SU-DHL-6 (cell line): ENCODE results near the gene CYP24A1.

Source experiments
- H2AFZ ChIP-seq: fragments of 200-600 bp; sonication (generic); 2 replicates; pipeline ENCODE4 v1.6.1; 2014; ENCODE audit warnings: low read depth, mild to moderate bottlenecking, moderate library complexity, mixed read lengths, antibody characterized with exemption, low read length; ENCODE audit not compliant: severe bottlenecking
- H3F3A ChIP-seq: fragments of 200-600 bp; shearing (Covaris generic); 2 replicates; pipeline ENCODE4 v1.6.0; 2016; ENCODE audit warnings: antibody characterized with exemption, mild to moderate bottlenecking; ENCODE audit not compliant: insufficient read depth
- H3K27ac ChIP-seq: fragments of 200-600 bp; sonication (generic); 2 replicates; pipeline ENCODE4 v1.5.1; 2016; ENCODE audit warnings: low read depth, mild to moderate bottlenecking, low read length, moderate library complexity, mixed read lengths
- H3K27me3 ChIP-seq: fragments of 200-600 bp; sonication (generic), shearing (Covaris generic); 2 replicates; pipeline ENCODE4 v1.6.0; 2014; ENCODE audit warnings: mild to moderate bottlenecking, low read length
- H3K36me3 ChIP-seq: fragments of 200-600 bp; sonication (generic); 2 replicates; pipeline ENCODE4 v1.6.1; 2014; ENCODE audit warnings: mild to moderate bottlenecking, low read length, mixed read lengths
- H3K4me2 ChIP-seq: fragments of 300-600, 200-600 bp; shearing (Covaris generic), sonication (generic); 2 replicates; pipeline ENCODE4 v1.6.0; 2014; ENCODE audit warnings: low read length, low read depth, mild to moderate bottlenecking; ENCODE audit not compliant: poor library complexity, severe bottlenecking
- H3K4me3 ChIP-seq: fragments of 200-600 bp; sonication (generic); 2 replicates; pipeline ENCODE4 v1.5.1; 2014; ENCODE audit warnings: antibody characterized with exemption, low read length, mild to moderate bottlenecking, mixed read lengths; ENCODE audit not compliant: insufficient read depth, poor library complexity, severe bottlenecking
- H3K79me2 ChIP-seq: fragments of 200-600 bp; sonication (generic); 2 replicates; pipeline ENCODE4 v1.6.1; 2014; ENCODE audit warnings: mild to moderate bottlenecking, low read length, moderate library complexity; ENCODE audit not compliant: insufficient read depth
- H3K9ac ChIP-seq: fragments of 200-600 bp; sonication (generic); 2 replicates; pipeline ENCODE4 v1.7.0; 2014; ENCODE audit warnings: mild to moderate bottlenecking, low read length
- H3K9me2 ChIP-seq: fragments of 200-600 bp; sonication (generic); replicated peaks from 2 replicates; pipeline ENCODE4 v1.6.1; 2014; ENCODE audit warnings: low read length; ENCODE audit not compliant: insufficient read depth
- H3K9me3 ChIP-seq: fragments of 200-600 bp; sonication (generic); 2 replicates; pipeline ENCODE4 v1.6.1; 2014; ENCODE audit warnings: low read length, mixed read lengths; ENCODE audit not compliant: insufficient read depth
- H4K20me1 ChIP-seq: fragments of 200-600 bp; sonication (generic); 2 replicates; pipeline ENCODE4 v1.6.1; 2014; ENCODE audit warnings: low read depth, mild to moderate bottlenecking, antibody characterized with exemption, low read length, moderate library complexity, mixed read lengths
- EZH2phosphoT487 ChIP-seq: fragments of 200-600 bp; sonication (generic), shearing (Covaris generic); conservative IDR thresholded peaks from 2 replicates; pipeline ENCODE4 v1.6.1; 2018; ENCODE audit warnings: mild to moderate bottlenecking, antibody characterized with exemption, low read length, moderate library complexity, mixed read lengths
- TF ChIP-seq, protein P1 (sequence below): fragments of 200-600 bp; sonication (generic); IDR thresholded peaks from one replicate; pipeline ENCODE4 v1.5.1; 2017; ENCODE audit warnings: antibody characterized with exemption, mild to moderate bottlenecking, low read length, moderate library complexity; ENCODE audit not compliant: insufficient read depth, poor library complexity, severe bottlenecking

The CYP24A1 gene

DNA sequence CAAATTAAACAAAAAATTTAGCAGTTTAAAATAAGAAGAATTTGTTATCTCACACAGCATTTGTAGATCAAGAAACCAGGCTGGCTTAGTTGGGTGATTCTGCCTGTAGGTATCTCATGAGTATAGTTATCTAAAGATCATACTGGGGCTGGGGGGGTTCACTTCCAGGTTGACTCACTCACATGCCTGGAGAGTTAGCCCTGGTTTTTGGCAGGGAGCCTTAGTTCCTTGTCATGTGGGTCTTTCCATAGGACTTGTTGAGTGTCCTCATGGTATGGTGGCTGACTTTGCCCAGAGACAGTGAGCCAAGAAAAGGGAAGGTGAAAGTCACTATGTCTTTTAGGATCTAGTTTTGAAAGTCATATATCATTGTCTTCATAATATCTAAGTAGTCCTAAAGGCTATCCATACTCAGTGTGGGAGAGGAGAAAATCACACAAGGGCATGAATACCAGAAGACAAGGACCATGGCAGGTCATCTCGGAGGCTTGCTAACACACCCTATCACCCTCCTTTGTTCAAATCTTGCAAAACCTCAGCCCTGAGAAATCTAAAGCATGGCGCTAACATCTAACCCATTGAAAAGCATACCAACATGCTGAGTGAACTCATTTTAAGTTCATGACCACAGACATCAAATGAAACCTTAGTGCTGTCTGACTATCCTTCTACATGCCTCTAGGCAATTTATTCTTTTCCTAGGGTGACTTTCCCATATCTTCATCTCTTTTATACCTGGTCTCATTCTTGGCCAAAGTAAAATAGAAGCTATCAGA is 39.2 kb downstream of the CYP24A1 start:
- Histone ChIP-seq H3K4me2 (no peak overlapping the region), H4K20me1 (no peaks in the 10 kb centered on the region), H3K27me3 (no peaks in the 10 kb centered on the region), H3K9ac (no peak overlapping the region), H3K9me3 (no peaks in the 10 kb centered on the region), H3K36me3 (no peaks in the 10 kb centered on the region), H3K9me2 (no peaks in the 10 kb centered on the region), H3K27ac (no peak overlapping the region), H3K79me2 (no peaks in the 10 kb centered on the region), H3F3A (no peaks in the 10 kb centered on the region), H3K4me3 (no peak overlapping the region), H2AFZ (no peak overlapping the region)
- TF ChIP-seq, protein P1, sequence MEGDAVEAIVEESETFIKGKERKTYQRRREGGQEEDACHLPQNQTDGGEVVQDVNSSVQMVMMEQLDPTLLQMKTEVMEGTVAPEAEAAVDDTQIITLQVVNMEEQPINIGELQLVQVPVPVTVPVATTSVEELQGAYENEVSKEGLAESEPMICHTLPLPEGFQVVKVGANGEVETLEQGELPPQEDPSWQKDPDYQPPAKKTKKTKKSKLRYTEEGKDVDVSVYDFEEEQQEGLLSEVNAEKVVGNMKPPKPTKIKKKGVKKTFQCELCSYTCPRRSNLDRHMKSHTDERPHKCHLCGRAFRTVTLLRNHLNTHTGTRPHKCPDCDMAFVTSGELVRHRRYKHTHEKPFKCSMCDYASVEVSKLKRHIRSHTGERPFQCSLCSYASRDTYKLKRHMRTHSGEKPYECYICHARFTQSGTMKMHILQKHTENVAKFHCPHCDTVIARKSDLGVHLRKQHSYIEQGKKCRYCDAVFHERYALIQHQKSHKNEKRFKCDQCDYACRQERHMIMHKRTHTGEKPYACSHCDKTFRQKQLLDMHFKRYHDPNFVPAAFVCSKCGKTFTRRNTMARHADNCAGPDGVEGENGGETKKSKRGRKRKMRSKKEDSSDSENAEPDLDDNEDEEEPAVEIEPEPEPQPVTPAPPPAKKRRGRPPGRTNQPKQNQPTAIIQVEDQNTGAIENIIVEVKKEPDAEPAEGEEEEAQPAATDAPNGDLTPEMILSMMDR = no peak
- no peak for TF ChIP-seq EZH2phosphoT487

DNA sequence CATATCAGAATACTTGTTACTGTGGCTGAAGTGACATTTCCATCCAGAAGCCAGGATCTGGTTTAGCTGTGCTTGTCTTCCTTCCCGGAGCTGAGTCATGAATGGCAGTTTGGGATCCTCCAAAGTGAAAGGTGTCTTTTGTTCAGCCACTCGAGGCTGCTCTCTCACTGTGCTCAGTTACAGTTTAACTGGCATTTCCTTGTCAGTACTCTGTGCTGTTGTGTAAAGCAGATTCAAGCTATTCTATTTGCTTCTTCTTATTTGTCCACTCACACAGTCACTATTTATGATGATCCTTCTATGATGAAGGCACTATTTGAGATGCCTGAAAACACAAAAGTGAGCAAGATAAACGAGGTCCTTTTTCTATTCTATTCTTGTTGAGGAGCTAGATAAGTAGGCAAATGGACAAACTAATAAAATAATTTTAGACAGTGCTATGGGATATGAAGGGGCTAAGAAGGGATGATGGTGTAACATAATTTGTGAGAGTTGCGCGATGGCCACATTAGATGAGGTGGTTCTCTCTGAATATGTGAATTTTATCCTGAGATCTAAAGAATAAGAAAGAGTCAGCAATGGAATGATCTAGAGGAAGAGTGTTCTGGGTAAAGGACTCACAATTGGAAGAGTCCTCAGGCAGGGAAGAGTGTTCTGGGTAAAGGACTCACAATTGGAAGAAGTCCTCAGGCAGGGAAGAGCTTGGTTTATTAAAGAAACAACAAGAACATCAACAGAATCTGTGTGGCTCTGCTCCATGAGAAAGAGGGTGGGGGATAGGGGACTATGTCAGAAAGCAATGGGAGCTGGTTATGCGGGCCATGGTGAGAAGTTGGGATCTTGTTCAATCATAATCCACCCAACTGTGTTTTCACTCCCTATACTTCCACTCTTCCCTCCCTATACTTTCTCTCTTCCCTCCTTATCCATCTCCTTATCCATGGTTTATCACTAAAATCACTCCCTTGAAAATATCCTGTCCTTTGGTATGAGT is 40.1 kb downstream of the CYP24A1 start:
- Histone ChIP-seq H3K9ac (no peak overlapping the region), H2AFZ (no peak overlapping the region), H3K27me3 (no peaks in the 10 kb centered on the region), H3K79me2 (no peaks in the 10 kb centered on the region), H3K36me3 (no peaks in the 10 kb centered on the region), H3K4me3 (no peak overlapping the region), H4K20me1 (no peaks in the 10 kb centered on the region), H3F3A (no peaks in the 10 kb centered on the region), H3K9me2 (no peaks in the 10 kb centered on the region), H3K27ac (no peak overlapping the region), H3K4me2 (no peak overlapping the region), H3K9me3 (no peaks in the 10 kb centered on the region)
- TF ChIP-seq, protein P1 = no peak
- TF ChIP-seq EZH2phosphoT487 = no peak

DNA sequence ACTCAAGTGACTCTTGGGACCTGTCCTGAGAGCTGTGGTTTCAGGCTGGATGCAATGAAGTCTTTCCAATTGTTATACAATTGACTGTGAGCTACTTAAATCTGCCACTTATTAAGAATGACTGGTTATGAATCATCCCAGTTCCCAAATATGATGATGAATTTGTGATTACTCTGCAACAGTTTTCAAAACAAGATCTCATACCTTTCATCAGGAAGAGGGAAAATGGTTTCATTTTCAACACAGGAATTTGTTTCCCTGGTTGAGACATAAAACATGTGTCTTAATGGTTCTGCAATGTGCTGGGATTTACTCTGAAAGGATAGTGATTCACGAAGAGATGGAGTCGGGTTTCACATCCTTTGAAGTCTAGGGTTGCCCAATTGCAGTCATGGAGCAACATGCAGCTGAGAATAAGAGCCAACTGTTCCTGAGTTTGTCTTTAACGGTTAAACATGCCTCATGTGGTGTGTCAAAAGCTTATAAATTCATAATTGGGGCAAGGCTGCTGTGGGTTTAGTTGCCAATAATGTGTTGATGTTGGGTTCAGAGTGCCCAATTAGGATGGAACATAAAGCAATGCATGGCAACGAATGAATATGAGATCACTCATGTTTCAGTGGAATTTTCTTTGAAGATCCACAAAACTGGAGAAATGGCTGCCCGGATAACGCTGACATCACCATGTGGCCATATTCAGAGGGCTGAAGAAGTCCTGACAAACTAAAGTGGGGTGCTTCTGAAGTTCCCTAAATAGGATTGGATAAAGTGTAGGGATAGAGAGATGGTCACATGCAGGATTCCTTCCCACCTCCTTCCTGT is 41.0 kb downstream of the CYP24A1 start:
- no peaks in the 10 kb centered on the region for H3K9me3 ChIP-seq
- no peaks in the 10 kb centered on the region for H3K79me2 ChIP-seq
- no peaks in the 10 kb centered on the region for H3K9me2 ChIP-seq
- no peak overlapping the region for H2AFZ ChIP-seq
- no peak overlapping the region for H3K4me2 ChIP-seq
- H3K9ac ChIP-seq = no peak overlapping the region
- no peaks in the 10 kb centered on the region for H3K36me3 ChIP-seq
- no peak for TF ChIP-seq EZH2phosphoT487
- TF ChIP-seq, protein P1 = no peak
- H3F3A ChIP-seq = no peaks in the 10 kb centered on the region
- H3K4me3 ChIP-seq = no peak overlapping the region
- no peak overlapping the region for H3K27ac ChIP-seq
- H3K27me3 ChIP-seq = no peaks in the 10 kb centered on the region
- H4K20me1 ChIP-seq = no peaks in the 10 kb centered on the region
